Endothelial cell of umbilical vein (primary cell): ENCODE measurements around the gene ASIC1. TPM values are rescaled to one million over a fixed set of nuclear protein-coding genes. Genes with fewer than 3 reads are reported as not detected.

Experiments used
- BruUV-seq: library from RNA; stranded (reverse); fragments of 400-500 nt; replicated peaks from 2 replicates; lab custom pipeline; 2021; lab: Mats Ljungman, UMichigan
- CTCF ChIA-PET: fragments of 300-600, 350-600 bp; sonication (Branson Sonifier 250); formaldehyde crosslinking; loops from one replicate; lab custom pipeline; 2021; ENCODE audit warnings: antibody characterized with exemption, inconsistent platforms; lab: Charles Lee
- POLR2A ChIA-PET: fragments of 300-600, 350-600 bp; sonication (Branson Sonifier 250); formaldehyde crosslinking; loops from one replicate; lab custom pipeline; 2021; ENCODE audit warnings: antibody characterized with exemption, inconsistent platforms; lab: Charles Lee
- DNase-seq: peaks from one replicate; pipeline ENCODE4 v3.0.0-alpha.2; 2011; ENCODE audit warnings: low read depth, low spot score
- FAIRE-seq: peaks from 2 replicates; lab custom pipeline; 2011; peaks lifted over from hg19 to GRCh38; lab: Jason Lieb, UNC
- H2AFZ ChIP-seq: 2 replicates; pipeline ENCODE4 v1.6.0; 2012; ENCODE audit warnings: low read depth, low read length, control low read depth, inconsistent platforms
- H3K27ac ChIP-seq: 2 replicates; pipeline ENCODE4 v1.5.1; 2011; ENCODE audit warnings: low read depth, mild to moderate bottlenecking, control low read depth, low read length, moderate library complexity; ENCODE audit not compliant: insufficient read depth
- H3K27me3 ChIP-seq, 2 experiments: 2 replicates each; pipeline versions ENCODE4 v1.6.0 to v1.6.1; 2011; ENCODE audit warnings: low read length in 2 of 2, mixed read lengths in 1 of 2; ENCODE audit not compliant: control insufficient read depth in 2 of 2, insufficient read depth in 2 of 2
- H3K36me3 ChIP-seq, 2 experiments: 2 replicates in 1 of 2; 3 replicates in 1 of 2; pipeline ENCODE4 v1.5.1; 2011; ENCODE audit warnings: low read length in 2 of 2, mild to moderate bottlenecking in 1 of 2, moderate library complexity in 1 of 2; ENCODE audit not compliant: control insufficient read depth in 2 of 2, insufficient read depth in 2 of 2; ENCODE audit errors: extremely low read depth in 1 of 2
- H3K4me1 ChIP-seq: 3 replicates; pipeline ENCODE4 v1.5.1; 2011; ENCODE audit warnings: mild to moderate bottlenecking, low read length; ENCODE audit not compliant: control insufficient read depth, insufficient read depth; ENCODE audit errors: extremely low read depth
- H3K4me2 ChIP-seq: 2 replicates; pipeline ENCODE4 v1.6.1; 2011; ENCODE audit warnings: low read length, control low read depth, mixed read lengths; ENCODE audit not compliant: insufficient read depth
- H3K4me3 ChIP-seq, 3 experiments: fragments of 200-600 bp in 1 of 3; sonication (generic), shearing (Covaris generic) in 1 of 3; replicated peaks in 1 of 3; 2 replicates each; pipeline ENCODE4 v1.5.1; 2011 to 2016; ENCODE audit warnings: control low read depth in 3 of 3, low read length in 3 of 3, mild to moderate bottlenecking in 2 of 3, inconsistent platforms in 1 of 3, low read depth in 1 of 3, moderate library complexity in 1 of 3; ENCODE audit not compliant: insufficient read depth in 1 of 3
- H3K79me2 ChIP-seq: 2 replicates; pipeline ENCODE4 v1.6.0; 2012; ENCODE audit warnings: low read length, inconsistent platforms; ENCODE audit not compliant: control insufficient read depth, insufficient read depth
- H3K9ac ChIP-seq: replicated peaks from 2 replicates; pipeline ENCODE3; 2011; ENCODE audit warnings: low read length, control low read depth; ENCODE audit not compliant: insufficient read depth; ENCODE audit errors: extremely low read depth
- H3K9me1 ChIP-seq: replicated peaks from 3 replicates; pipeline ENCODE4 v1.6.0; 2011; ENCODE audit warnings: mild to moderate bottlenecking, low read length; ENCODE audit not compliant: control insufficient read depth, insufficient read depth; ENCODE audit errors: extremely low read depth
- H3K9me3 ChIP-seq: replicated peaks from 2 replicates; pipeline ENCODE4 v1.5.1; 2012; ENCODE audit warnings: low read length, inconsistent platforms; ENCODE audit not compliant: control insufficient read depth, insufficient read depth
- H4K20me1 ChIP-seq: replicated peaks from 2 replicates; pipeline ENCODE3; 2011; ENCODE audit warnings: mild to moderate bottlenecking, low read length; ENCODE audit not compliant: control insufficient read depth, insufficient read depth; ENCODE audit errors: extremely low read depth
- EZH2 ChIP-seq: IDR thresholded peaks from 2 replicates; pipeline ENCODE4 v1.6.1; 2012; ENCODE audit warnings: borderline replicate concordance, low read depth, mild to moderate bottlenecking, moderate library complexity, low read length, inconsistent platforms; ENCODE audit not compliant: severe bottlenecking
- FOS ChIP-seq: IDR thresholded peaks from 2 replicates; pipeline ENCODE4 v1.6.1; 2011; ENCODE audit warnings: mild to moderate bottlenecking, low read length, moderate library complexity, borderline replicate concordance; ENCODE audit not compliant: insufficient read depth
- GATA2 ChIP-seq: IDR thresholded peaks from 2 replicates; pipeline ENCODE4 v1.7.0; 2011; ENCODE audit warnings: low read depth, mild to moderate bottlenecking, moderate library complexity, mixed read lengths, low read length; ENCODE audit not compliant: insufficient read length, insufficient read depth
- JUN ChIP-seq: IDR thresholded peaks from 2 replicates; pipeline ENCODE4 v1.6.1; 2011; ENCODE audit warnings: borderline replicate concordance, low read depth; ENCODE audit not compliant: insufficient read length, insufficient read depth
- MYC ChIP-seq: IDR thresholded peaks from one replicate; pipeline ENCODE4 v1.6.1; 2011; ENCODE audit warnings: mild to moderate bottlenecking, low read depth, low read length
- POLR2A ChIP-seq: IDR thresholded peaks from 2 replicates; pipeline ENCODE4 v1.6.1; 2012; ENCODE audit warnings: low read depth, mild to moderate bottlenecking, control low read depth, low read length
- POLR2AphosphoS5 ChIP-seq: IDR thresholded peaks from 2 replicates; pipeline ENCODE4 v1.6.1; 2012; ENCODE audit warnings: low read depth, mild to moderate bottlenecking, control low read depth, low read length, moderate library complexity; ENCODE audit not compliant: insufficient read depth
- dilution Hi-C: fragments of 300-500 bp; cut with MboI; formaldehyde crosslinking; loops from one replicate; pipeline ENCODE4 v1.15.0; 2019; ENCODE audit warnings: low sequenced_read_pairs; ENCODE audit not compliant: extremely low pct_ligation_motif_present
- intact Hi-C: fragments of 100-400 bp; cut with micrococcal nuclease; formaldehyde crosslinking; loops from one replicate; pipeline ENCODE4 v1.10.0; 2022
- polyA plus RNA-seq, 4 experiments: library from polyadenylated mRNA; depleted of rRNA in 3 of 4; stranded (reverse) in 3 of 4; unstranded in 1 of 4; fragments of >200 nt; gene quantifications; 2 replicates each; pipeline versions ENCODE4 v1.2.1 to v1.2.3, GENCODE V29; 2011 to 2012; ENCODE audit warnings: missing spikeins in 1 of 4
- total RNA-seq: library from RNA; stranded (reverse); gene quantifications from 2 replicates; pipeline ENCODE4 v1.2.3, GENCODE V29; 2021
- TF ChIP-seq, protein P1 (sequence below), 2 donors: IDR thresholded peaks; 1 replicate in 1 of 2; 2 replicates in 1 of 2; pipeline ENCODE4 v1.5.1; 2011; ENCODE audit warnings: low read length in 2 of 2, mild to moderate bottlenecking in 2 of 2, moderate library complexity in 2 of 2, control low read depth in 1 of 2, inconsistent platforms in 1 of 2, low read depth in 1 of 2; ENCODE audit not compliant: insufficient read depth in 1 of 2; ENCODE audit errors: extremely low read depth in 1 of 2
- TF ChIP-seq, protein P2 (sequence below): IDR thresholded peaks from 2 replicates; pipeline ENCODE4 v1.6.1; 2011; ENCODE audit not compliant: insufficient read depth, insufficient read length

Gene ASIC1
- total and polyA plus RNA-seq, 2 donors (not counting 3 experiments of a cell fraction or from before 2014, with no cell fraction given): 0.53 to 0.66 TPM

DNA sequence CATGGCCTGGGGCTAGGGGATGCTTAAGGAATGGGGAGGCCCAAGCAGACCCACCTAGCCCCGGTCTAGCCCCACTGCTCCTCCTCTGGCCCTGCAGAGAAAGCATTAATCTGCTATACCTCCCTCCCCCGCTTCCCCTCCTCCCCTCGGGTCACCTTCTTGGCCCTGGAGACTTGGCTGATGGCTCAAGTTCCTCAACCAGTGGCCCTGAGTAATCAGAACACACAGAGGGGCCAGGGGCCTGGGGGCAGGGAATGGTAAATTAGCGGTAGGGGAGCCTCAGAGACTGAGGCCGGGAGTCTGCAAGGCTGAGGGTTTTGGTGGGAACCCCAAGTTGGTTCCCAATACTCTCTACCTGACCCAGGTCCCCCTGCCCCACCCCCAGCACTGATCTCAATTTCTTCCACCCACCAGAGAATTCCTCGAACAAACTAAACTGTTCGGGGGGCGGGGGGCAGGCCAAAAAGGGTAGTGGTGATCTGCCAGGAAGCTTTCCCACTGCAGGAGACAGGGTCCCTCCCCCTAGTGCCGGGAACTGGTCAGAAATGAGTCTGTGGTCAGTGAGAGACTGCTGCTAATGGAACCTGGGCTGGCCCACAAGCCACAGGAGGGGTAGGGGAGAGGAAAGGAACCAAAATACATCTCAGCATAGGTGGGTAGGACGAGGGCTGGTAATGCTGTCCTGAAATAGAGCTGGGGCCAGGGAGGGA lies 15.0 kb downstream of the ASIC1 start:
- H3K27me3 ChIP-seq: peaks cover 3 to 6% of the 10 kb centered on the region in 2 experiments
- dilution Hi-C loops (loop anchor here (25.0 kb wide), 1 partner anchor 110 kb away; the partner anchor contains the start of genes AQP2, AQP5 and AQP6), intact Hi-C loops (loop anchor here (5.0 kb wide), 1 partner anchor 295 kb away; no protein-coding TSS in a partner anchor)
- no peak for DNase-seq
- no peaks in the 10 kb centered on the region for H3K9me1 ChIP-seq
- no peaks in the 10 kb centered on the region for H3K36me3 ChIP-seq
- H3K9me3 ChIP-seq: no peaks in the 10 kb centered on the region
- no peak for FAIRE-seq
- ChIA-PET POLR2A (no interaction called here), CTCF (interaction anchor here (1.3 to 12.1 kb wide), 6 partner anchors 12 to 105 kb away, joined by 4 to 317 read pairs (median 31); partner anchors contain the start of genes AQP6 and SMARCD1)
- H3K4me2 ChIP-seq: no peak overlapping the region
- TF ChIP-seq FOS (no peak), POLR2AphosphoS5 (no peak), GATA2 (no peak), POLR2A (no peak), EZH2 (no peak), MYC (no peak), JUN (no peak)
- TF ChIP-seq, protein P1, sequence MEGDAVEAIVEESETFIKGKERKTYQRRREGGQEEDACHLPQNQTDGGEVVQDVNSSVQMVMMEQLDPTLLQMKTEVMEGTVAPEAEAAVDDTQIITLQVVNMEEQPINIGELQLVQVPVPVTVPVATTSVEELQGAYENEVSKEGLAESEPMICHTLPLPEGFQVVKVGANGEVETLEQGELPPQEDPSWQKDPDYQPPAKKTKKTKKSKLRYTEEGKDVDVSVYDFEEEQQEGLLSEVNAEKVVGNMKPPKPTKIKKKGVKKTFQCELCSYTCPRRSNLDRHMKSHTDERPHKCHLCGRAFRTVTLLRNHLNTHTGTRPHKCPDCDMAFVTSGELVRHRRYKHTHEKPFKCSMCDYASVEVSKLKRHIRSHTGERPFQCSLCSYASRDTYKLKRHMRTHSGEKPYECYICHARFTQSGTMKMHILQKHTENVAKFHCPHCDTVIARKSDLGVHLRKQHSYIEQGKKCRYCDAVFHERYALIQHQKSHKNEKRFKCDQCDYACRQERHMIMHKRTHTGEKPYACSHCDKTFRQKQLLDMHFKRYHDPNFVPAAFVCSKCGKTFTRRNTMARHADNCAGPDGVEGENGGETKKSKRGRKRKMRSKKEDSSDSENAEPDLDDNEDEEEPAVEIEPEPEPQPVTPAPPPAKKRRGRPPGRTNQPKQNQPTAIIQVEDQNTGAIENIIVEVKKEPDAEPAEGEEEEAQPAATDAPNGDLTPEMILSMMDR (IDR thresholded peaks at IDR 0.05; ENCODE audit: extremely low read depth in 1 of 2, insufficient read depth in 1 of 2, low read depth in 1 of 2, low read length in 2 of 2): no peak
- TF ChIP-seq, protein P2, sequence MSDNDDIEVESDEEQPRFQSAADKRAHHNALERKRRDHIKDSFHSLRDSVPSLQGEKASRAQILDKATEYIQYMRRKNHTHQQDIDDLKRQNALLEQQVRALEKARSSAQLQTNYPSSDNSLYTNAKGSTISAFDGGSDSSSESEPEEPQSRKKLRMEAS: no peak
- H3K79me2 ChIP-seq: no peaks in the 10 kb centered on the region
- no peak overlapping the region for H3K27ac ChIP-seq
- BruUV-seq: no TSS peak
- no peak overlapping the region for H3K9ac ChIP-seq
- H4K20me1 ChIP-seq: no peaks in the 10 kb centered on the region
- peaks cover 4% of the 10 kb centered on the region for H3K4me1 ChIP-seq
- no peak overlapping the region for H3K4me3 ChIP-seq
- no peak overlapping the region for H2AFZ ChIP-seq
